ENCODE data around the gene USP9X.

- TF ChIP-seq CTCF (IDR thresholded peaks at IDR 0.05) (no peak), POLR2A (IDR thresholded peaks at IDR 0.05) (no peak), POLR2AphosphoS5 (IDR thresholded peaks at IDR 0.05) (no peak)
Measured at GRCh38 chrX:41128955-41129354, 43.7 kb downstream of the USP9X start.

Data from breast epithelium (tissue), 3 donors.